ENCODE data around the gene GCLC.

The GCLC gene

DNA sequence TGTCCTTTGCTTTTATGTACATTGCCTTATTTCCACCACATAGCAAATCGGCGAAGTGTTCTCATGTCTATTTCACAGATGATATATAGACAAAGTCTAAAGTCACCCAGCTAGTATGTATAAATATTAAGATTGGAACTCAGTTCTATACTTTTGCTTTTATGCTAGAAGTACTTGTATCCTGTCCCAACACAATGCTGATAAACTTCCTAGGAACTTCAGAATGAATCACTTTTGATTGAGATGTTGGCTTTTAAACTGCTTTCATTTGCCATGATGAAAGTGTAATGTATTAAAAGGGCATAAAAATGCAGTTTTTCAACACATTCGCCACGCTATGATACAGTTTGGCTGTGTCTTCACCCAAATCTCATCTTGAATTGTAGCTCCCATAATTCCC is 50.8 kb downstream of the GCLC start:
- H3K4me3 ChIP-seq (ENCODE audit: low read depth, low read length): no peak overlapping the region
- TF ChIP-seq, protein P1, sequence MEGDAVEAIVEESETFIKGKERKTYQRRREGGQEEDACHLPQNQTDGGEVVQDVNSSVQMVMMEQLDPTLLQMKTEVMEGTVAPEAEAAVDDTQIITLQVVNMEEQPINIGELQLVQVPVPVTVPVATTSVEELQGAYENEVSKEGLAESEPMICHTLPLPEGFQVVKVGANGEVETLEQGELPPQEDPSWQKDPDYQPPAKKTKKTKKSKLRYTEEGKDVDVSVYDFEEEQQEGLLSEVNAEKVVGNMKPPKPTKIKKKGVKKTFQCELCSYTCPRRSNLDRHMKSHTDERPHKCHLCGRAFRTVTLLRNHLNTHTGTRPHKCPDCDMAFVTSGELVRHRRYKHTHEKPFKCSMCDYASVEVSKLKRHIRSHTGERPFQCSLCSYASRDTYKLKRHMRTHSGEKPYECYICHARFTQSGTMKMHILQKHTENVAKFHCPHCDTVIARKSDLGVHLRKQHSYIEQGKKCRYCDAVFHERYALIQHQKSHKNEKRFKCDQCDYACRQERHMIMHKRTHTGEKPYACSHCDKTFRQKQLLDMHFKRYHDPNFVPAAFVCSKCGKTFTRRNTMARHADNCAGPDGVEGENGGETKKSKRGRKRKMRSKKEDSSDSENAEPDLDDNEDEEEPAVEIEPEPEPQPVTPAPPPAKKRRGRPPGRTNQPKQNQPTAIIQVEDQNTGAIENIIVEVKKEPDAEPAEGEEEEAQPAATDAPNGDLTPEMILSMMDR (IDR thresholded peaks at IDR 0.05; ENCODE audit: low read depth, low read length): no peak

DNA sequence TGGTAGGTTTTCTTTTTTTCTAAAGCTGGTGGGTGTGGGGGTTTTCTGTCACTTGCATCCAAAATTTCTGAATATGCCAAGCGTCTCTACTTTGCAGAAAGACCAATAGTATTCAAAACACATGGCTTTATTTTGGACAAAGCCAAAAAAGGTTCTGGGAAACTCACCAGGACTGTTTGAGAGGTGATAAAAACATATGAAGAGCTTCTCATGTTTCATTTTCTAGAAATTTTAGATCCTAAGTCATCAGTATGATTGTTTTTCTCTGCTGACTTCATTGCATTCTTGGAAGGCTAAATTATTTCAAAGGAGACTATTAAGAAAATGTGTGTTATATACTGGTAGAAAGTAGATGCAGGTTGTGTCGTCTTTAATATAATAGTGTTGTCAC is 51.3 kb downstream of the GCLC start:
- TF ChIP-seq, protein P1 (IDR thresholded peaks at IDR 0.05; ENCODE audit: low read depth, low read length): no peak
- H3K4me3 ChIP-seq (ENCODE audit: low read depth, low read length): peak overlapping the region; percentile 48

DNA sequence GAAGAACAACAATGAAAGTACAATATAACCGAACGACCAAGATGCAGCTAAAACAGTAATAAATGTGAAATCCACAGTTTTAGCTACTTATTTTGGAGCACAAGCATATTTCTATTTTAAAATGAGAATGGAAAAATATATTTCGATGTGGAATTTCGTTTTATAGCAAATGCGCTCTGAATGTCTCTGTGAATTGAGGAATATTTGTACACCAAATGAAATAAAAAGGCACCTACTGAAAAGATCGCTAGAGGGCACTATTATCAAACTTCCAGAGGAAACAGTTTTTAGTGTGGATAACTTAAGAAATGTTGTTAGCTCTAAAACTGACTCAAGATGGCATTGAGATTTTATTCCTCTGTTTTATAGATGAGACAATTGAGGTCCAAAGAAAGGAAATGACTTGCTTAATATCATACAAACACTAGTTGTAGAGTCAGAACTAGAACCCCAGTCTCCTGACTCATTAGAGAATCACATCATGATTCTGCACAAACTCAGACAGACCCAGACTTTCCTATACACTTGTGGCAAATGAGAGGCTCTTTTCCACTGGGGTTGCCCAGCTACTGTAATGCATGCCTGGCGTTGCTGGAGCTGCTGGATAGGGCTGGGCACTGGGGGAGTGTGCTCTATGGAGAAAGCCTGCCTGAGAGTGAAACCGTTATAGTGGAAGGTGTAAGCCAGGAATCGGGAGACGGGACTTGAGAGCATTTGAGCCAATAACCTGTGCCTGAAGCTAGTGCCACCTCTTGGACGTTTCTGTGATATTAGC is 51.9 kb downstream of the GCLC start:
- TF ChIP-seq, protein P1 (IDR thresholded peaks at IDR 0.05; ENCODE audit: low read depth, low read length): peak; percentile 43; the same call in 1 of the 2 replicates
- peak overlapping the region; percentile 48 for H3K4me3 ChIP-seq (ENCODE audit: low read depth, low read length)

DNA sequence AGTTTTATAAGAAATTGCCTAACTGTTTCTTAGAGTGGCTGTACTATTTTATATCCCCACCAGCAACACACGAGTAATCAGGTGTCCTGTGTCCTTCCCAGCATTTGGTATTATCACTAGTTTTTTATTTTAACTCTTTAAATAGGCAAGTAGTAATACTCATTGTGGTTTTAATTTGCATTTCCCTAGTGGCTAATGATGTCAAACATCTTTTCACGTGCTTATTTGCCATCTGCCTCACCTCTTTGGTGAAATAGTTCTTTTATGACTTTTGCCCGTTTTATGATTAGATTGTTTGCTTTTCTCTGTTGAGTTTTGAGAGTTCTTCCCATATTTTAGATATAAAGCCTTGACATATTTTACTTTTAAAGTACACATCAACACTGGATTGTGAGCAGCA is 57.8 kb downstream of the GCLC start:
- TF ChIP-seq, protein P1 (IDR thresholded peaks at IDR 0.05; ENCODE audit: low read depth, low read length): no peak
- H3K4me3 ChIP-seq (ENCODE audit: low read depth, low read length): no peak overlapping the region

DNA sequence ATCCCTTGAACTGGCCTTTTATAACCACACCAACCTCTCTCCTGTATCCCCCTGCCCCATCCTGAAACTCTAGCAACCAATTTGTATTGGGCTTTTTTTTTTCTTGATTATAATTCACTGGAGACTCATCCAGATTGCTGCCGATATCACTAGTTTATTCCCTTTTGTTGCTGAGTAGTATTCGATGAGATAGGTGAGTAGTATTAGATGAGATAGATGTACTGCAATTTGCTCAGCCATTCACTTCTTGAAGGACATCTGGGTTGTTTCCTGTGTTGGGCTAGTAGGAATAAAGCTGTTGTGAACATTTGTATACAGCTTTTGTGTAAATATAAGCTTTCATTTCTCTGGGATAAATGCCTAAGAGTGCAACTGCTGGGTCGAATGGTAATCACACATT is 58.2 kb downstream of the GCLC start:
- TF ChIP-seq, protein P1 (IDR thresholded peaks at IDR 0.05; ENCODE audit: low read depth, low read length): no peak

DNA sequence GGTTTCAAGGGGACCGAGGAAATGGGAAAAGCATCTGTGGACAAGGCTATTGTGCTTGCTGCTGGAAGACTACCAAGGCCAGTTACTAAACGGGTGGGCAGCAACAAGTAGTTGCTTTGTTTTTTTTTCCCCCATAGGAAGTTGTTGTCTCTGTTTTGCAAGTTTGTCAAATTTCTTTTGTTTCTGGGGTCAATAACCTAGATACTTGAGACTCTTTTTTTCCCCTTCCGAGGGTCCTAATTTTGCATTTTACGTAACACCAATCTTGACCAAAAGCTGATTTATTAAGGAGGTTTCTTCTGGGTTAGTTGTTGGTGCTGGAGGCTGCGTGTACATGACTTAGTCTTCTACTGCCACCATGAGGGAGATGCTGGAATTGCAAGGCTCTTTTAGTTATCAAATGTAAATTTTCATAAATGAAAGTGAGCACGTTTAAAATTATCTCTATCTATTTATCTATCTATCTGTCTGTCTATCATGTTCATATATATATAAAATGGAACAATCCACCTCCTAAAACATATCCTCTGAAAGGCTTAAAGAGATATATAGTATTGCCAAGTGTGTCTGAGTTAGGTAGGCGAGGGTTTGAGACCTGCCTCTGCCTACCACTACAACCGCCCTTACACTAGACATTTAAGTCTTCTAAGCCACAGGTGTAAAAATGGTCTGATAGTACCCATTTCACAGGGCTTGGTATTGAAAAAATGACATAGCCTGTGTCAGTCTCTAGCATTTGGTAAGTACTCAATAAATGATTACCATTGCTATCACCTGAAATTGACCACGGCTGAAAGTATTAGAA is 60.2 kb downstream of the GCLC start:
- TF ChIP-seq, protein P1 (IDR thresholded peaks at IDR 0.05; ENCODE audit: low read depth, low read length): peak; percentile 92
- no peak overlapping the region for H3K4me3 ChIP-seq (ENCODE audit: low read depth, low read length)

More for the DNA sequence above, 58.2 kb downstream of the GCLC start:
- no peak overlapping the region for H3K4me3 ChIP-seq (ENCODE audit: low read depth, low read length)
